Prostate gland (tissue), 2 donors: ENCODE results near the gene ZGPAT.

ENCODE experiments used
- CTCF ChIP-seq, 4 experiments: fragments of 200-600 bp in 2 of 4; fragments of 450-650 bp in 2 of 4; sonication (generic) in 2 of 4; IDR thresholded peaks; 1 replicate in 3 of 4; 2 replicates in 1 of 4; pipeline ENCODE4 v1.5.1; 2016 to 2019; ENCODE audit warnings: antibody characterized with exemption in 4 of 4, mild to moderate bottlenecking in 2 of 4, moderate library complexity in 2 of 4
- POLR2AphosphoS5 ChIP-seq: sonication (generic); formaldehyde crosslinking; IDR thresholded peaks from one replicate; pipeline ENCODE4 v1.6.1; 2017; ENCODE audit warnings: antibody characterized with exemption

- no peak for TF ChIP-seq POLR2AphosphoS5
- TF ChIP-seq CTCF (IDR thresholded peaks at IDR 0.05), result no peak
These were observed 70.4 kb downstream of the ZGPAT start for GRCh38 chr20:63778034-63778752.
